Ishikawa (cell line): ENCODE data around the gene KIF26B.

Experiments
- CEBPB ChIP-seq: IDR thresholded peaks from 2 replicates; pipeline ENCODE4 v1.6.1; 2012
- CREB1 ChIP-seq: IDR thresholded peaks from 2 replicates; pipeline ENCODE4 v1.6.1; 2012; ENCODE audit warnings: low read depth
- EGR1 ChIP-seq: IDR thresholded peaks from 2 replicates; pipeline ENCODE4 v1.6.1; 2012
- EP300 ChIP-seq: IDR thresholded peaks from 2 replicates; pipeline ENCODE4 v1.6.1; 2012; ENCODE audit warnings: borderline replicate concordance
- FOXM1 ChIP-seq: IDR thresholded peaks from 2 replicates; pipeline ENCODE4 v1.6.1; 2012; ENCODE audit warnings: low read depth, borderline replicate concordance
- MAX ChIP-seq: IDR thresholded peaks from 2 replicates; pipeline ENCODE4 v1.6.1; 2012
- NFIC ChIP-seq: IDR thresholded peaks from 2 replicates; pipeline ENCODE4 v1.6.1; 2012
- RAD21 ChIP-seq: IDR thresholded peaks from 2 replicates; pipeline ENCODE4 v1.6.1; 2012; ENCODE audit warnings: low read depth
- REST ChIP-seq: IDR thresholded peaks from 2 replicates; pipeline ENCODE4 v1.6.1; 2012; ENCODE audit warnings: low read depth, mild to moderate bottlenecking
- TAF1 ChIP-seq: IDR thresholded peaks from 2 replicates; pipeline ENCODE4 v1.6.1; 2012; ENCODE audit warnings: low read depth, mild to moderate bottlenecking
- TCF12 ChIP-seq: IDR thresholded peaks from 2 replicates; pipeline ENCODE4 v1.6.1; 2012; ENCODE audit warnings: low read depth
- TEAD4 ChIP-seq: IDR thresholded peaks from 2 replicates; pipeline ENCODE4 v1.6.1; 2012
- USF1 ChIP-seq: IDR thresholded peaks from 2 replicates; pipeline ENCODE4 v1.6.1; 2012
- YY1 ChIP-seq: IDR thresholded peaks from 2 replicates; pipeline ENCODE4 v1.6.1; 2012; ENCODE audit warnings: low read depth
- ZBTB7A ChIP-seq: IDR thresholded peaks from 2 replicates; pipeline ENCODE4 v1.6.1; 2012; ENCODE audit warnings: low read depth

The KIF26B gene

GRCh38 chr1:245316784-245317183, 162.0 kb downstream of the KIF26B start:
- no peak for TF ChIP-seq EP300
- no peak for TF ChIP-seq TEAD4
- no peak for TF ChIP-seq TCF12
- TF ChIP-seq MAX = no peak
- TF ChIP-seq TAF1 = no peak
- TF ChIP-seq RAD21 = no peak
- TF ChIP-seq YY1 = no peak
- no peak for TF ChIP-seq CEBPB
- no peak for TF ChIP-seq FOXM1
- no peak for TF ChIP-seq ZBTB7A
- TF ChIP-seq NFIC = no peak
- no peak for TF ChIP-seq EGR1
- no peak for TF ChIP-seq USF1
- no peak for TF ChIP-seq REST
- TF ChIP-seq CREB1 = no peak

- TF ChIP-seq RAD21 = no peak
- TF ChIP-seq TAF1 = no peak
- TF ChIP-seq TEAD4 = no peak
- TF ChIP-seq EP300 = no peak
- no peak for TF ChIP-seq ZBTB7A
- TF ChIP-seq NFIC = no peak
- TF ChIP-seq EGR1 = no peak
- no peak for TF ChIP-seq CREB1
- no peak for TF ChIP-seq FOXM1
- no peak for TF ChIP-seq REST
- no peak for TF ChIP-seq TCF12
- TF ChIP-seq YY1 = no peak
- no peak for TF ChIP-seq USF1
- TF ChIP-seq MAX = no peak
- TF ChIP-seq CEBPB = no peak
Observed at GRCh38 chr1:245317217-245317616, 162.4 kb downstream of the KIF26B start.

- TF ChIP-seq TCF12 = no peak
- TF ChIP-seq FOXM1 = no peak
- no peak for TF ChIP-seq REST
- no peak for TF ChIP-seq USF1
- TF ChIP-seq TEAD4 = no peak
- no peak for TF ChIP-seq RAD21
- TF ChIP-seq YY1 = no peak
- TF ChIP-seq NFIC = no peak
- no peak for TF ChIP-seq EP300
- TF ChIP-seq EGR1 = no peak
- no peak for TF ChIP-seq TAF1
- TF ChIP-seq MAX = no peak
- TF ChIP-seq CREB1 = no peak
Observed at GRCh38 chr1:245319094-245319493, 164.3 kb downstream of the KIF26B start.

- TF ChIP-seq CEBPB (no peak), FOXM1 (no peak), RAD21 (peak; percentile 57)
Observed at GRCh38 chr1:245322673-245323072, 167.9 kb downstream of the KIF26B start.
